Gastroesophageal sphincter (tissue), 3 donors: Measurements from ENCODE around the gene GPRC5D.

Source experiments
- CTCF ChIP-seq, 4 experiments: fragments of 200-600 bp in 2 of 4; fragments of 450-650 bp in 2 of 4; sonication (generic) in 1 of 4; IDR thresholded peaks; one replicate each; pipeline ENCODE4 v1.5.1; 2017 to 2019; ENCODE audit warnings: antibody characterized with exemption in 4 of 4, mild to moderate bottlenecking in 2 of 4, moderate library complexity in 2 of 4
- POLR2A ChIP-seq, 2 donors: fragments of 450-650 bp; IDR thresholded peaks; one replicate each; pipeline ENCODE4 v1.6.1; 2017; ENCODE audit warnings: antibody characterized with exemption in 2 of 2, mild to moderate bottlenecking in 2 of 2, moderate library complexity in 1 of 2

- TF ChIP-seq CTCF (IDR thresholded peaks at IDR 0.05) (no peak), POLR2A (IDR thresholded peaks at IDR 0.05) (no peak)
Observed at GRCh38 chr12:12954878-12955625, 3.1 kb upstream of the GPRC5D start.
